HG03060 (cell line): ENCODE data around the gene ICOS.
A peak's percentile ranks its signal among the peaks of the same experiment; 100 is the strongest.
"Not testable (repeated sequence)": the region's sequence is repeated elsewhere in the genome, so short reads cannot be mapped to it uniquely, and the experiment has no call there.

Experiments
- ATAC-seq: cut with Tn5 transposase; IDR thresholded peaks from one replicate; pipeline ENCODE4 v1.9.1; 2021; ENCODE audit warnings: low read depth, moderate number of reproducible peaks; ENCODE audit not compliant: unreplicated experiment

The ICOS gene

DNA sequence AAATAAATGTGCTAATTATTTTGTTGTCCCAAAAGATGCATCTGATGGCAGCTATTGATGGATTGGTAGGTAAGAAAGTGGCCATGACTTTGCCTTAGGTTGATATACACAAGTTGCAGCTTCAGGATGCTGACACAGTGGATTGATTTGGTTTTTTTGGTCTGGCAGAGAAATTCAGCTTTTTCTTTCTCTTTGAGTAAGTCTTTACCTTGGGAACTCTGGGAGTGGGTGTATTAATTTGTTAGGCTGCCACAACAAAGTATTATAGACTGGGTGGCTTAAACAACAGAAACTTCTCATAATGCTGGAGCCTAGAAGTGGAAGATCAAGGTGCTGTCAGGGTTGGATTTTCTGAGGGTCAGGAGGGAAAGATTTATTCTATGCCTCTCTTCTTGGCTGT, 19.8 kb upstream of the ICOS start:
- ATAC-seq = no peak

DNA sequence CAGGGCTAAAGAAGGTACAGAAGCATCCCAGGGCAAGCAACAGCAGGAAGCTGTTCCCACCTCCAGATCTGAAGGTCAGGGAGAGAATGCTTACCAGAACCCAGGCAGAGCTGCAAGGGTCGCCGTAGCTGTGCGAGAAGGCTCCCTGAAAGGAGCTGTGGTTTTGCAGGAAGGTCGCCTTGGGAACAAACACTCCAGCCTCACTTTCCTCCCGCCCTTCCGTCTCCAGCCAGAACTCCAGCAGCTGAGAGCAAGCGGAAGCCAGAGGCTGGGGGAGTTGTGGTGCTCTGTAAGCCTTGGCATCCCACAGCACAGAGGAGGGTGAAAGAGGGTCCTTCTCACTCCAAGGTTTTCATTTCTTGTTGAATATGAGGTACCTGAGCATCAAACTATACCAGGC, 18.3 kb upstream of the ICOS start:
- ATAC-seq = no peak

DNA sequence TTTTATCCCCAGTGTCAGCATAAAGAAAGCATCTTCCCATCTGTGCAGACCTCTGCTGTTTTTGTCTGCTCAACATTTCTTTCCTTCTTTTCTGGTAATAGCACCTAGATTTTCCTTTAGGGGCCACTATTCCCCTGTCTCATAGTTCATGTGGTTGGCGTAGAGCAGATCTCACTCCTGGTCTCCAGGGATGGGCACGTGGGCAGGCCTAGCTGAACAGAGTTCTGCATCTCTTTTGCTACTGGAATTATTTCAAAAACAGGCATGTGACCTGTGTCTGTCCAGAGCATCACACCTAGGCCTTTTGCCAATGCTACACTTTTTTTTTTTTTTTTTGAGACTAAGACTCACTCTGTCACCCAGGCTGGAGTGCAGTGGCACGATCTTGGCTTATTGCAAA, 17.7 kb upstream of the ICOS start:
- ATAC-seq = no peak

DNA sequence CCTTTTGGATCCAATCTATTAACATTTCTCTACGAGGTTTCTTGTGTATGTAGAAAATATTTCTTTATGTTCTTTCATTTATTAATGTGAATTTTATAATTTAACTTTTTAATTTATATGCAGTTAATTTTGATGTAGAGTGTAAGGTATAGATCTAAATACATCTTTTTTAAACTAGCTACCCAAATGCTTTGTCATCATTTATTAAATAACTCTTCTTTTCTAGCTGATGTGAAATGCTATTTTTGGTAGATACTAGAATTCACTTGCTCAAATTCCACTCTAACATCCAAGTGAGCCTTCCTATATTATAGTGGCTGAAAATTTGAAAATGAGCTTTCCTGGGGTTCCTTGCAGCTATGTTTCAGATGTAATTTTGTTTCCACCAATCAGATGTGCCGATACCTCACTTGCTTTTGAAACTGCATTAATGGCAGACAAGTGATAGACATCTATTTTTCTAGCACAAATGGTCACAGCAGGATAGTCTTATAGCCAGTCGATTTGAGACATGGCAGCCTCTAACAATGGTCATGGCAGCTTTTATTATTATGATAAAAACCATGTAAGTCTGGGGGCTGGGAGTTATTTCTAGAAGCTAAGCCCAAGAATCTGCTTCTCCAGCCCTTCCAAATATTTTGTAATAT, 10.9 kb upstream of the ICOS start:
- no peak for ATAC-seq

DNA sequence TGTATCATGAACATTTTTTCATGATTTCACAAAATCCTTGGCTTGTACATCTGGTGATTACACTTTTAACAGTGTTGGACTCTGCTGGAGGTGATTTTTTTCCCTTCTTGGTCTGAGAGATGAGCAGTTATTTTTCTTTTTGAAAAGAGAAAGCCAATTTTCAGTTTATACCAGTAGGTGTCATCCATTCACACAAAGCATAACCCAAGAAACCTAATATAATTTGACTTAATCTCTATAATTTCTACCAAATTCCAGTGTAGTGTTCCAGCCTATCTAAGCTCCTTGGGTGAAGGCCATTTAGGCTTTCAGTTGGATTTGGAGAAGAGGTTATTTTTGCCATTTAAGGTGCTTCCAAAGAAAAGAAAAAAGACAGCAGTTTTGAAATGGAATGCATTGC, 7.7 kb upstream of the ICOS start:
- ATAC-seq = no peak

DNA sequence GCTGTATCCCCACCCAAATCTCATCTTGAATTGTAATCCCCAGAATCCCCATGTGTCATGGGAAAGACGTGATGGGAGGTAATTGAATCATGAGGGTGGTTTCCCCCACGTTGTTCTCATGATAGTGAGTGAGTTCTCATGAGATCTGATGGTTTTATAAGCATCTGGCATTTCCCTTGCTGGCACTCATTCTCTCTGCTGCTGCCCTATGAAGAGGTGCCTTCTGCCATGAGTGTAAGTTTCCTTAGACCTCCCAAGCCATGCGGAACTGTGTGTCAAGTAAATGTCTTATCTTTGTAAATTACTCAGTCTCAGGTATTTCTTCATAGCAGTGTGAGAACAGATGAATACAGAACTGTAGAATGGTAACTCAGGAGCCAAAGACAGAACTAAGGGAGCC, 5.3 kb upstream of the ICOS start:
- ATAC-seq = not testable (repeated sequence)

DNA sequence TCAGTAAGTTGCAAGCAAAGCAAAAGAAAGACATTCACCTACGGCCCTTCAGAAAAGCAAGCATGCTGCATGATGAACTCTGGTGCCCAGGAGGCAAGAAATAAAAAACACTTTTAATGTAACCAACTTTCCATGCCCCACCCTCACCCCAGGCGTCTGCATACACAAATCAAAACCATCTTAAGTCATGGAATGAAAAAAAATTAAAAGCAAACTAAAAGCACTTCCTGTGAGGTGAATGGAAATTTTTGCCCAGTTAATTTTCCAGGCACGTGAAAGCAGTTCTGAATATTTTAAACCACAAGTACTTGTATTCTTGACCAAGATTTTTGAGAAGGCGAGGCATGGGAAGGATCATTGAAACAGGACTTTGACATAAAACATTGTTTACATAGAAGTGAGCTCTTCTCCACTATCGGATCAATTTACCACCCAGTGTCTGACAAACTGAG, 2.5 kb upstream of the ICOS start:
- ATAC-seq = no peak

DNA sequence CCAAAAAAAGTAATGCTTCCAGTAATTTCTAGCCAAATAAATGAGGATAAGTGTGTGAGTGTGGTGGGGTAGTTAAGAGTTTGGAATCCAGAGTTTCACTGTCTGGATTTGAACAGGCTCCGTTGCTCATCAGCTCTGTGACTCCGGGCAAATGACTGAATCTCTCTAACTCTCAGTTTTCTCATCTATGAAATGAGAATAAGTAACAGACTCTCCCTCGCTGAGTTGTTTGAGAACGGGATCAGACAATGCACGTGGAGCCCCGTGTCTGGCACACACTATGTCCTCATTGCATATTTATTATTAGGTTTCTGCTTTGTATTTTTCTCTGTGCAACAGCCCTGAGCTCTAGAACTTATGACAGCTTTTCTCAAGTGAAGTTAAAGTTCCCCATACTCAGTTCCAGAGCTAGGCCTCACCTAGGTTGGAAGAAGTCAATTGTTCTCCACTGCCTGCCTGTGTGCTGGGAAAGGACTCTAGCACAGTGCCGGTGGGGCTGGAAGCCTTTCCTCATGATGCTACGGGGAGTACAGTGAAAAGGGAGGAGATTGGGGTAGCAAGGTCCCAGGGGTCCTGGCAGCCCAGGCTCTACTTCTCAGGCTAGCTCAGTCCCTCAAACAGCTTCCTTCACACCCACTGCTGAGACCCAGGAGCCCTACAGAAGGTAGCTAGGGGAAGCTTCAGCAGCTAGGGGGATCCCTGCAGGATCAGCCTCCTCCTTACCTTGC, 1.7 kb upstream of the ICOS start:
- ATAC-seq = no peak

DNA sequence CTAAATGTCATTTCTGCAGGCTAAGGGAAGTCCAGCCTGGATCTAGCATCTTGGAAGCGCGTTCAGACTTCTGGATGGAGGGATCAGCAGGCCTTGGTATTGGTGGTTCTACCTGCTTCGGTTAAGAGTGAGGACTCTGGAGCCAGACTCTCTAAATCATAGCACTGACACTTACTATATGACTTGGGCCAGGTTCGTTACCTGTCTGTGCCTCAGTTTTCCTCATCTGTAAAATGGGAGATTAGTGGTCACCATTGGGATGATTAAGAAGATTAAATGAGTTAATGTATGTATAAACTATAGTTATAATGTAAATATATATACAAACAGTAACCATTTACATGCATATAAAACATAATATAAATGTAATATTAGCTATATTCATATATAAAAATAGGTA, 995 bp upstream of the ICOS start:
- no peak for ATAC-seq

DNA sequence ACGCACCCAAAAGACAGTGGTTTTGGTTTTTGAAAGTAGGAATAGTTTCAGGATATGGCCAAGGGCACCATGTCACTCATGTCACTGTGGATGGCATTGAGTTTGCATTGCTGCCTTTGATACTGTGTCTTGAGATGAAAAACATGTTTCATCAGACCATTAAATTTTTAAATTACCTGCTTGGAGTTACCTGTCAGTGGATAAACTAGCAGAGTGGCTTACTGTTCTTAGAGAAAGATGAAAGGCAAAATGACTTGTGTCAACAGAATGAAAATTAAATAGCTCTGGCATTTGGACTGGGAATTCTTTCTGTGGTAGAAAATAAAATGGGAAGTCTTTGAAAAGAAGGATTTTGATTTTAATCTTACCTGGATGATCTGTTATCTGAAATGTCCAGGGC, 386 bp downstream of the ICOS start:
- ATAC-seq = no peak

DNA sequence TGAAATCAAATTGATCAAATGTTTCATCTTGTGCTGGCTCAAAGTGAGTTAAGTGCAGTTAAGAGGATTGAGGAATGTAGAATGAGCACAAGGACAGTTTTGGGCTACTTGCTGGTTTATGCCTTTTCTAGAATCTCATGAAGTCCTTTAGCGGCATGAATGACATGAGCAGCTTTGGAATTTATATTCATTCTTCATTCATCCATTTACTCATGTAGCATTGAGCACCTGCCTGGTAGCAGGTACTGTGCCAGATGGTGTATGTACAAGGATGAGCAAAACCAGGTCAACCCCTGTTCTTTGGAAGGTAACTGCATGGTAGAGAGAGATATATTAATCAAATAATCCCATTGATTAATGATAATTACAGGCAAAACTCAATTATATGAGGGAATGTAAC, 1.2 kb downstream of the ICOS start:
- no peak for ATAC-seq

DNA sequence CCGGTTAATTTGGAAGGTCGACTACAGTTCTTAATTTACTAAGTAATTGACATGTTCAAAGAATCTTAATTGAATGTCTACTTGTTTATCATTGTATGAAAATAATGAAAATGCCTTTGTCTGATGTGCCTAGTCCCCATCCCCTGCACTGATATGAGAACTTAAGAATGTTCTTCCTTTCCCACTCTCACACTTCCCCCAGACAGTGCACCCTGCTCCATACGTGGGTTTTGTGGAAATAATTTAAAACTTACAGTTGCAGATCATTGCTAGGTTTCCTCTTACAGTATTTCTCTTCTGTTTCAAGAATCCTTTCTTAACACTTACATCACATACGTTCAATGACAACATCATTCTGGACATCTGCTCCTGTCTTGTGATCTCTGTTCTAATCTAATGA, 3.5 kb downstream of the ICOS start:
- ATAC-seq = no peak

DNA sequence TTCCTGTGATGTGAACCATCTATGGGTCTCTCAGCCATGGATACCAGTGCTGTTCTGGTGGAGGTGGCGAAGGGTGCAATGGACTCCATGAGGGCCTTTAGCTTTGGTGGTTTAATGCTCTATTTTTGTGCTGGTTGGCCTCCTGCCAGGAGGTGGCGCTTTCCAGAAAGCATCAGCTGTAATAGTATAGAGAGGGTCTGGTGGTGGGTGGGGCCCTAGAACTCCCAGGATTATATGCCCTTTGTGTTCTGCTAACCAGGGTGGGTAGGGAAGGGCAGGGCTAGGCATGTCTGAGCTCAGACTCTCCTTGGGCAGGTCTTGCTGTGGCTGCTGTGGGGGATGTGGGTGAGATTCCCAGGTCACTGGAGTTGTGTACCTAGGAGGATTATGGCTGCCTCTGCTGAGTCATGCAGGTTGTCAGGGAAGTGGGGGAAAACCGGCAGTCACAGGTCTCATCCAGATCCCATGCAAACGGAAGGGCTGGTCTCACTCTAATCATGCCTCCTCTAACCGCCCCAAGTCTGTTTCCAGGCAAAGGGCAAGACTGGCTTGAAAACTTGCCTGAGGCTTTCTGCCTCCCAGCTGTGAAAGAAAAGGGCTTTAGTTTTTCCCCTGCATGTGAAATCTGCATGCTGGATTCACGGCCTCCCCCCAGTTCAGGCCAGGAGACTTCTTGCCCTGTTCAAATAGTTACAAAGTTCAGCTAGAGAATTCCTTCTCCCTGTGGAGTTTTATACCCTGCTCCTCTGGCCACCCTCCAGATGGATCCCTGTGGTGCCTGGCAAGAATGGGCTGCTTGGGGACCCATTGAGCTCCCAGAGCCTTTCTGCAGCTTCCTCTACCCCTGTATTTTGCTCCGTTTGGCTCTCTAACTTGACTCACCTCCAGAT, 7.2 kb downstream of the ICOS start:
- not testable (repeated sequence) for ATAC-seq

DNA sequence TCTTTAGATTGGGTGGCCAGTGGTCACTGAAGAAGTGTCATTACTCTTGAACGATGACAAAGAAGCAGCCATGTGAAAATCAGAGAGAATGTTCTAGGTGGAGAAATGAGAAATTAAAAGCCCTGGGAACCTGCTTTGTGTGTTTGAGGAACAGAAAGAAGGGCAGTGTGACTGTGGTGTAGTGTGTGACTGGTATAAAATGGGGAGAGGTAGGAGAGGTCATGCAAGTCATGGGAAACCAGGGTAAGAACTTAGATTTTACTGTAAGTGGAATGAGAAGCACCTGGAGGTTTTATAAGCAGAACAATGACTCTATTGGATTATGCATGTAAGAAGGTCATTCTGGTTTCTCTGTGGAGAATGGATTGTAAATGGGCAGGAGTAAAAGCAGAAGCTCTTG, 12.2 kb downstream of the ICOS start:
- peak; percentile 45 for ATAC-seq

DNA sequence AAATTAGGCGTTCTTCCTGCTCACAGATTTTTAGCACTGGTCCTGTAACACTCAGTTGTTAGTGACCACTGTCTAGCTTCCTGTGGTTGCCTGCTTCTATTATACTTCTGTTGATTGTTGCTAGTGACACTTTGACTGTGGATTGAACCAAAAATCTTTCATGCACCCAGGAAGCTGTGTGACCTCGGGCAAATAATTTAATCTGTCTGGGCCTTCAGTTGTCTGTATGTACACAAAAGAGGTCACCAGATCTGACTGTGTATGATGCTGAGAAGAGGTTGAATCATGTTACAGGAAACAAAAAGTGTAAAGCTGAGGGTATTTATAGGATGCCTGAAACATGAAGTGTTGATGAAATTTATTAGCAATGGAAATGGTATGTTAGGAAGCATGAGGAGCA, 12.7 kb downstream of the ICOS start:
- no peak for ATAC-seq

DNA sequence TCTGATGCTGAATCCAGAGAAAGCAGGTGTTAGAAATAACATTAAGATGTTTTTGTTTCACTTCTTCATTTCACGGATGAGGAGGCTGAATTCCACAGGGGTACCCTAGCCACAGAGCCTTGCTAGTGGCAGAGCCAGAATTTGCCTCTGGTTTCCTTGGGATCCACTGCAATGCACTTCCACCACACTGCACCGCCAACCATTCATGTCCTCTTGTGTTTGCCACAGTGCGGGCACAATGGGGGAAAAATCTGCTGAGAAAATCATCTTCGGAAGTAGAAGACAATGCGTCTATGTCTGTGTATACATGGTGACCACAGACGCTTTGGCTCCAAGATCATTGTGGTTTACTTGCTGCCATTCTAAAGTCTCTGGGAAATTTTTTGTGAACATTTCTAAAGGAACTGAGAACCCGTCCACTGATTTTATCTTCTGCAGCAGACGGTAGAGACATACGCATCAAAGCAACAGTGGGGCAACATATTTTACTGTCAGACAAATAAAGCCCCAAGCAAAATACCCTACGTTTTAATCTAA, 14.9 kb downstream of the ICOS start:
- ATAC-seq = no peak

DNA sequence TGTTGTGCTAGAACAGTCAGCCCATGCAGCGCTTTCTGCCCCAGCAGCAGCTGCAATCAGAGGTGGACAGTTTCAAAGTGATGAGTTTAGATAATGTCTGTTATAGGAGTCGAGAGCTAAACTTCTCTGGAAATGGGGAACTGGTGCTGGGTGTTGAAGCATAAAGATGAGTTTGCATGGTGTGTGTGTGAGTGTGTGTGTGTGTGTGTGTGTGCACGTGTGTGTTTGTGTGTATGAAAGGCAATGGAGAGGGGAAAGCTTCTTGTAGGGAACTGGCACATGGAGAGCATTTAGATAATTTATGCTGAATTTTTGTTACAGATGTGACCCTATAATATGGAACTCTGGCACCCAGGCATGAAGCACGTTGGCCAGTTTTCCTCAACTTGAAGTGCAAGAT, 22.7 kb downstream of the ICOS start:
- ATAC-seq = no peak

DNA sequence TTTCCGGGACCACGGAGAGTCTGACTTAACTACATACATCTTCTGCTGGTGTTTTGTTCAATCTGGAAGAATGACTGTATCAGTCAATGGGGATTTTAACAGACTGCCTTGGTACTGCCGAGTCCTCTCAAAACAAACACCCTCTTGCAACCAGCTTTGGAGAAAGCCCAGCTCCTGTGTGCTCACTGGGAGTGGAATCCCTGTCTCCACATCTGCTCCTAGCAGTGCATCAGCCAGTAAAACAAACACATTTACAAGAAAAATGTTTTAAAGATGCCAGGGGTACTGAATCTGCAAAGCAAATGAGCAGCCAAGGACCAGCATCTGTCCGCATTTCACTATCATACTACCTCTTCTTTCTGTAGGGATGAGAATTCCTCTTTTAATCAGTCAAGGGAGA, 23.1 kb downstream of the ICOS start:
- ATAC-seq = no peak

DNA sequence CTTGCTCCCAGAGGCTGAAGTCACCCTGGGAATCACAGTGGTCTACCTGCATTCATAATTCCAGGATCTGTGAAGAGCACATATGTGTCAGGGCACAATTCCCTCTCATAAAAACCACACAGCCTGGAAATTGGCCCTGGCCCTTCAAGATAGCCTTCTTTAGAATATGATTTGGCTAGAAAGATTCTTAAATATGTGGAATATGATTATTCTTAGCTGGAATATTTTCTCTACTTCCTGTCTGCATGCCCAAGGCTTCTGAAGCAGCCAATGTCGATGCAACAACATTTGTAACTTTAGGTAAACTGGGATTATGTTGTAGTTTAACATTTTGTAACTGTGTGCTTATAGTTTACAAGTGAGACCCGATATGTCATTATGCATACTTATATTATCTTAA, 24.2 kb downstream of the ICOS start:
- no peak for ATAC-seq

DNA sequence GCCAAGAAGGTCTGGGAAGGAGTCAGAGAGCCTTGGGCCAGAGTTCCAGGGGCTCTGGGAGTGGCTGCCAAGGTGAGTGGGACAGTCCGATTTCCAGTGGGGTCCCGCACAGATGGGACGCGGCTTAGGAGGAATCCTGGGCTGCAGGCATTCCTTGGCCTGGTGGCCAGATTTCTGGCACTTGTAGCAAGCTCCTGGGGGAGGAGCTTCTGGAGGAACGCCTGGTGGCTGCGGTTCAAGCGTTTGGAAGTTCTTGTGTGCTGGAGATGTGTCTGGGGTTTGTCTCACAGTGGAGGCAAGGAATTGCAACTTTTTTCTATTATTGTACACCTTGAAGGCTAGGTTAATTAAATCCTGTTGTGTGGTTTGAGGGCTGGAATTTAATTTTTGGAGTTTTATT, 28.6 kb downstream of the ICOS start:
- not testable (repeated sequence) for ATAC-seq

DNA sequence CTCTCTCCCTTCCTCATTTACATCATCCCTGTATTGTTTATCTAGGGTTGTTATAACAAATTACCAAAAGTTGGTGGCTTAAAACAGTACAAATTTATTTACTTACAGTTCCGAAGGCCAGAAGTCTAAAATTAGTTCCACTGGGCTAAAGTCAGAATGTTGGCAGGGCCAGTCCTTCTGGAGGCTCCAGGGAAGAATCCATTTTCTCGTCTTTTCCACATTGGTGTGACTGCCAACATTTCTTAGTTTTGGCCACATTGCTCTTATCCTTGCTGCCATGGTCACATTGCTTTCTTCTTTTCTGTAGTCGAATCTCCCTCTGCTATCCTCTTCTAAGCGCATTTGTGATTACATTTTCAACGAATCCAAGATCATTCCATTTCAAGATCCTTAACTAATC, 34.7 kb downstream of the ICOS start:
- ATAC-seq = no peak
